ENCODE data around the gene TRAF2.
"Not testable (repeated sequence)": the region's sequence is repeated elsewhere in the genome, so short reads cannot be mapped to it uniquely, and the experiment has no call there.

Gene TRAF2

DNA sequence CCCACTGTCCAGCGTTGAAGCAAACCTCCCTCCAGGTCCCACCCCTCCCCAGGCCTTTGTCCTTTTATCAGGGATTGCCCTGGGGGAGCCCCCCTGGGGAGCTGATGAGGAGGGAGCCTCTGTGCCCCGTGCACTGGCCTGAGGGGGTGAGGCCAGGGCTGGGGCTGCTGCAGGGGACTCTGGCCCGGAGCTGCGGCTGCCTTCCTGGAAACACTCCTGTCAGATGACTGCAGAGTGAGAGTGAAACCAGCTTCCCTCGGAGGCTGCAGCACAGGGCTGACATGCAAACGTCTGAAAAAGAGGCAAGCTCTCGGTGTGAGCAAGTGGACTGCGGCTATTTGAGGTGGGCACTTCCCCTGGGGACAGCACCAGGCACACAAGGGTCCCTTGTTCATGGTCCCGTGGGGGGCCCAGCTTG lies 4.6 kb upstream of the TRAF2 start:
- peak; percentile 11; the same call in 1 of the 3 replicates for ATAC-seq
- TF ChIP-seq ZFP3 (CRISPR knock-in tag; IDR thresholded peaks at IDR 0.05): no peak

DNA sequence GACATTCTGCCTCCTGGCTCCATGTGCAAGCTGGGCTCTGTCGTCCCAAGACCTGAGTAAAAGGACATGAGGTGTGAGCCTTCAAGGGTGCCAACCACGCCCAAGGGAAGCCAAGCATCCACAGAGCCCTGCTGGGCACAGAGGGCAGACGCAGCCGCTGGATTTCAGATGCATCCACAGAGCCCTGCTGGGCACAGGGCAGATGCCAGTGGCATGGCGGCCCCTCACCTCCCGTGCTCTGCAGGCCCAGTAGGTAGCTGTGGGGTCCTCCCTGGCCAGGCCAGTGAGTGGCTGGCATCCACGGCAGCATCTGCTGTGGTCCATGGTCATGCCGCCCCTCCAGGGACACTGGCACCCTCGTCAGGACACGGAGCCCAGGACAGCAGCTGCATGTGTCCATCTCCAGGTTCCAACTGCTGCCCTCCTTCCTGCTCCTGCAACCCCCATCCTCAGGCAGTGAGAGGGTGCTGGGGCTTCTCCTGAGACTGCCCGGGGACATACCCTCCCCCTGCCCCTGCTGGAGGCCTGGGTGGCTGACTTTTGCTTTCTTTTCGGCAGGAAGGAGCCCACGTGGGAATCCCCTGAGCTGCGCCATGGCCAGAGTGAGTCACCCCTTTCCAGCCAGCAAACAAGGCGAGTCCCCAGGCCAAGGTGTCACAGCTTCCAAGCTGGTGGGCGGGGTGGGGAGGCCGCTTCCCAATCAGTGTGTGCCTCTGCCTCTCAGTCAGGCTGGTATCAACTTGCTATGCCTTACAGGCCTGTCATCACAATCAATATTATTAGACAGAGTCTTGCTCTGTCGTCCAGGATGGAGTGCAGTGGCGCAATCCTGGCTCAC lies 4.0 kb upstream of the TRAF2 start:
- TF ChIP-seq TOX (CRISPR knock-in tag; IDR thresholded peaks at IDR 0.05; ENCODE audit: borderline replicate concordance): no peak
- no peak for TF ChIP-seq ZFP3 (CRISPR knock-in tag; IDR thresholded peaks at IDR 0.05)
- peak; percentile 11; the same call in 2 of the 3 replicates for ATAC-seq

DNA sequence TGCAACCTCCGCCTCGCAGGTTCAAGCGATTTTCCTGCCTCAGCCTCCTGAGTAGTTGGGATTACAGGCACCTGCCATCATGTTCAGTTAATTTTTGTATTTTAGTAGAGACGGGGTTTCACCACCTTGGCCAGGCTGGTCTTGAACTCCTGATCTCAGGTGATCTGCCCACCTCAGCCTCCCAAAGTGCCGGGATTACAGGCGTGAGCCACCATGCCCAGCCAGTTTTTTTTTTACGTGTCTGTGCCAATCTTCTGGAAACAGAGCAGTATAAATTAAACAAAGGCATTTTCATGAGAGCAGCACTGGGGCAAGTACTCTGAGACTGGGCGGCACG lies 3.4 kb upstream of the TRAF2 start:
- not testable (repeated sequence) for ATAC-seq

DNA sequence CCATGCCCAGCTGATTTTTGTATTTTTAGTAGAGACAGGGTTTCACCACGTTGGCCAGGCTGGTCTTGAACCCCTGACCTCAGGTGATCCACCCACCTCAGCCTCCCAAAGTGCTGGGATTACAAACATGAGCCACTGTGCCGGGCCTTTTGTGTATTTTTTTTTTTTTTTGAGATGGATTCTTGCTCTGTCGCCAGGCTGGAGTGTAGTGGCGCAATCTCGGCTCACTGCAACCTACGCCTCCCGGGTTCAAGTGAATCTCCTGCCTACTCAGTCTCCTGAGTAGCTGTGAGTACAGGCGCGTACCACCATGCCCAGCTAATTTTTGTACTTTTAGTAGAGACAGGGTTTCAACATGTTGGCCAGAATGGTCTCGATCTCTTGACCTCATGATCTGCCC lies 2.6 kb upstream of the TRAF2 start:
- not testable (repeated sequence) for ATAC-seq

GRCh38 chr9:136886610-136887597 lies 588 bp downstream of the TRAF2 start:
- no peak for TF ChIP-seq CSRNP3 (CRISPR knock-in tag; IDR thresholded peaks at IDR 0.05)
- TF ChIP-seq, protein P1, sequence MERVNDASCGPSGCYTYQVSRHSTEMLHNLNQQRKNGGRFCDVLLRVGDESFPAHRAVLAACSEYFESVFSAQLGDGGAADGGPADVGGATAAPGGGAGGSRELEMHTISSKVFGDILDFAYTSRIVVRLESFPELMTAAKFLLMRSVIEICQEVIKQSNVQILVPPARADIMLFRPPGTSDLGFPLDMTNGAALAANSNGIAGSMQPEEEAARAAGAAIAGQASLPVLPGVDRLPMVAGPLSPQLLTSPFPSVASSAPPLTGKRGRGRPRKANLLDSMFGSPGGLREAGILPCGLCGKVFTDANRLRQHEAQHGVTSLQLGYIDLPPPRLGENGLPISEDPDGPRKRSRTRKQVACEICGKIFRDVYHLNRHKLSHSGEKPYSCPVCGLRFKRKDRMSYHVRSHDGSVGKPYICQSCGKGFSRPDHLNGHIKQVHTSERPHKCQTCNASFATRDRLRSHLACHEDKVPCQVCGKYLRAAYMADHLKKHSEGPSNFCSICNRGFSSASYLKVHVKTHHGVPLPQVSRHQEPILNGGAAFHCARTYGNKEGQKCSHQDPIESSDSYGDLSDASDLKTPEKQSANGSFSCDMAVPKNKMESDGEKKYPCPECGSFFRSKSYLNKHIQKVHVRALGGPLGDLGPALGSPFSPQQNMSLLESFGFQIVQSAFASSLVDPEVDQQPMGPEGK (CRISPR knock-in tag; IDR thresholded peaks at IDR 0.05; ENCODE audit: borderline replicate concordance): no peak
- no peak for TF ChIP-seq ZNF8 (CRISPR knock-in tag; IDR thresholded peaks at IDR 0.05)
- TF ChIP-seq ZNF70 (CRISPR knock-in tag; IDR thresholded peaks at IDR 0.05): no peak
- TF ChIP-seq SNAI2 (CRISPR knock-in tag; IDR thresholded peaks at IDR 0.05): no peak
- no peak for TF ChIP-seq ZFP30 (CRISPR knock-in tag; IDR thresholded peaks at IDR 0.05)
- no peak for TF ChIP-seq POU6F1 (CRISPR knock-in tag; IDR thresholded peaks at IDR 0.05; ENCODE audit: borderline replicate concordance, low read depth)
- no peak for TF ChIP-seq TOX (CRISPR knock-in tag; IDR thresholded peaks at IDR 0.05; ENCODE audit: borderline replicate concordance)
- no peak for TF ChIP-seq TSHZ2 (CRISPR knock-in tag; IDR thresholded peaks at IDR 0.05)
- no peak for TF ChIP-seq PPARA (CRISPR knock-in tag; IDR thresholded peaks at IDR 0.05; ENCODE audit: borderline replicate concordance)
- TF ChIP-seq TCF4 (CRISPR knock-in tag; IDR thresholded peaks at IDR 0.05; ENCODE audit: borderline replicate concordance): no peak
- no peak for TF ChIP-seq ESRRG (CRISPR knock-in tag; IDR thresholded peaks at IDR 0.05)
- no peak for TF ChIP-seq ZFP3 (CRISPR knock-in tag; IDR thresholded peaks at IDR 0.05)
- TF ChIP-seq, protein P2, sequence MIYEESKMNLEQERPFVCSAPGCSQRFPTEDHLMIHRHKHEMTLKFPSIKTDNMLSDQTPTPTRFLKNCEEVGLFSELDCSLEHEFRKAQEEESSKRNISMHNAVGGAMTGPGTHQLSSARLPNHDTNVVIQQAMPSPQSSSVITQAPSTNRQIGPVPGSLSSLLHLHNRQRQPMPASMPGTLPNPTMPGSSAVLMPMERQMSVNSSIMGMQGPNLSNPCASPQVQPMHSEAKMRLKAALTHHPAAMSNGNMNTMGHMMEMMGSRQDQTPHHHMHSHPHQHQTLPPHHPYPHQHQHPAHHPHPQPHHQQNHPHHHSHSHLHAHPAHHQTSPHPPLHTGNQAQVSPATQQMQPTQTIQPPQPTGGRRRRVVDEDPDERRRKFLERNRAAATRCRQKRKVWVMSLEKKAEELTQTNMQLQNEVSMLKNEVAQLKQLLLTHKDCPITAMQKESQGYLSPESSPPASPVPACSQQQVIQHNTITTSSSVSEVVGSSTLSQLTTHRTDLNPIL (CRISPR knock-in tag; IDR thresholded peaks at IDR 0.05; ENCODE audit: low read depth): no peak
- no peak for TF ChIP-seq RARB (CRISPR knock-in tag; IDR thresholded peaks at IDR 0.05)
- peak; percentile 36 for ATAC-seq
